ENCODE results near the gene SH3RF3. TPM values are rescaled to one million over a fixed set of nuclear protein-coding genes. Genes with fewer than 3 reads are reported as not detected.
A peak's percentile ranks its signal among the peaks of the same experiment; 100 is the strongest.

The SH3RF3 gene
- total RNA-seq, 6 donors from 2014 or later, result 4.1 to 21.0 (median 8.0) TPM

GRCh38 chr2:109126501-109126860 lies 2.5 kb upstream of the SH3RF3 start:
- Histone ChIP-seq H3K27me3 (peaks cover 0 to 10% (median 4%) of the 10 kb centered on the region in 4 donors), H3K27ac (no peak overlapping the region), H3K4me3 (no peak overlapping the region), H3K36me3 (no peaks in the 10 kb centered on the region), H3K9me3 (no peaks in the 10 kb centered on the region), H3K4me1 (peaks cover 12 to 39% (median 15%) of the 10 kb centered on the region in 4 donors)
- DNase-seq (no peak), ATAC-seq (ENCODE audit: low FRiP score in 2 of 2) (peak in 1 of 2 donors; percentile 60)
- no peak for TF ChIP-seq EP300 (IDR thresholded peaks at IDR 0.05)
- no peak for TF ChIP-seq POLR2A (IDR thresholded peaks at IDR 0.05)
- TF ChIP-seq, protein P1, sequence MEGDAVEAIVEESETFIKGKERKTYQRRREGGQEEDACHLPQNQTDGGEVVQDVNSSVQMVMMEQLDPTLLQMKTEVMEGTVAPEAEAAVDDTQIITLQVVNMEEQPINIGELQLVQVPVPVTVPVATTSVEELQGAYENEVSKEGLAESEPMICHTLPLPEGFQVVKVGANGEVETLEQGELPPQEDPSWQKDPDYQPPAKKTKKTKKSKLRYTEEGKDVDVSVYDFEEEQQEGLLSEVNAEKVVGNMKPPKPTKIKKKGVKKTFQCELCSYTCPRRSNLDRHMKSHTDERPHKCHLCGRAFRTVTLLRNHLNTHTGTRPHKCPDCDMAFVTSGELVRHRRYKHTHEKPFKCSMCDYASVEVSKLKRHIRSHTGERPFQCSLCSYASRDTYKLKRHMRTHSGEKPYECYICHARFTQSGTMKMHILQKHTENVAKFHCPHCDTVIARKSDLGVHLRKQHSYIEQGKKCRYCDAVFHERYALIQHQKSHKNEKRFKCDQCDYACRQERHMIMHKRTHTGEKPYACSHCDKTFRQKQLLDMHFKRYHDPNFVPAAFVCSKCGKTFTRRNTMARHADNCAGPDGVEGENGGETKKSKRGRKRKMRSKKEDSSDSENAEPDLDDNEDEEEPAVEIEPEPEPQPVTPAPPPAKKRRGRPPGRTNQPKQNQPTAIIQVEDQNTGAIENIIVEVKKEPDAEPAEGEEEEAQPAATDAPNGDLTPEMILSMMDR (IDR thresholded peaks at IDR 0.05), result no peak
- no peak for TF ChIP-seq POLR2AphosphoS5 (IDR thresholded peaks at IDR 0.05)
- 90% methylated on average over 5 of the region's 5 CpGs for WGBS, 2 donors

- no peaks in the 10 kb centered on the region for H3K36me3 ChIP-seq
- TF ChIP-seq EP300 (IDR thresholded peaks at IDR 0.05) (no peak), POLR2AphosphoS5 (IDR thresholded peaks at IDR 0.05) (no peak), POLR2A (IDR thresholded peaks at IDR 0.05) (no peak)
- TF ChIP-seq, protein P1 (IDR thresholded peaks at IDR 0.05), result no peak
- peaks cover 12 to 43% (median 15%) of the 10 kb centered on the region in 4 donors for H3K4me1 ChIP-seq
- H3K27ac ChIP-seq, result peak overlapping the region in 1 of 4 donors; percentile 86
- H3K4me3 ChIP-seq, result peak overlapping the region in 2 of 4 donors; percentile 66 to 75
- no peak for ATAC-seq (ENCODE audit: low FRiP score in 2 of 2)
- no peak for DNase-seq
- H3K9me3 ChIP-seq, result no peaks in the 10 kb centered on the region
- WGBS, 2 donors, result 73% methylated on average over 10 of the region's 10 CpGs
- peaks cover 0 to 10% (median 4%) of the 10 kb centered on the region in 4 donors for H3K27me3 ChIP-seq
These were observed 1.4 kb upstream of the SH3RF3 start for GRCh38 chr2:109127556-109127955.

- no peak for TF ChIP-seq EP300 (IDR thresholded peaks at IDR 0.05)
- TF ChIP-seq, protein P1 (IDR thresholded peaks at IDR 0.05), result peak; percentile 82 to 94 (median 92)
- peak in 2 of 4 donors; percentile 29 to 40 for TF ChIP-seq POLR2A (IDR thresholded peaks at IDR 0.05)
- TF ChIP-seq POLR2AphosphoS5 (IDR thresholded peaks at IDR 0.05), result peak; percentile 47 to 58
- WGBS, 2 donors, result 0 to 1% methylated on average over 18 to 44 of the region's 63 CpGs
- Histone ChIP-seq H3K36me3 (no peaks in the 10 kb centered on the region), H3K27me3 (peaks cover 0 to 10% (median 4%) of the 10 kb centered on the region in 4 donors), H3K9me3 (no peaks in the 10 kb centered on the region), H3K4me1 (peaks cover 12 to 43% (median 15%) of the 10 kb centered on the region in 4 donors), H3K27ac (peak overlapping the region; percentile 85 to 90 (median 86)), H3K4me3 (peak overlapping the region; percentile 59 to 75 (median 67))
- DNase-seq (peak; percentile 73 to 95), ATAC-seq (ENCODE audit: low FRiP score in 2 of 2) (peak; percentile 78 to 87)
These were observed 873 bp upstream of the SH3RF3 start for GRCh38 chr2:109128048-109128615.

DNA sequence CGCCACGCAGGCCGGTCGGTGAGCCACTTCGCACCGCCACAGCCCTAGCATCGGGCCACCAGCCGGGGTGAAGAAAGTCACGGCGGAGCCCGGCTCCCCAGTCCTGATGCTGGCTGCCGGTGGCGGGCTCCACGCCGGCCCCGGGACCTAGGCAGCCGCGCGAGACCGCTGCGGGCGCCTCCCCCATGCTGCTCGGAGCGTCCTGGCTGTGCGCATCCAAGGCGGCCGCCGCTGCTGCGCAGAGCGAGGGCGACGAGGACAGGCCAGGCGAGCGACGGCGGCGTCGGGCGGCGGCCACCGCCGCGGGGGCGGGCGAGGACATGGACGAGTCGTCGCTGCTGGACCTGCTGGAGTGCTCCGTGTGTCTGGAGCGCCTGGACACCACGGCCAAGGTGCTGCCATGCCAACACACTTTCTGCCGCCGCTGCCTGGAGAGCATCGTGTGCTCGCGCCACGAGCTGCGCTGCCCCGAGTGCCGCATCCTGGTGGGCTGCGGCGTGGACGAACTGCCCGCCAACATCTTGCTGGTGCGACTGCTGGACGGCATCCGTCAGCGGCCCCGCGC lies 433 bp downstream of the SH3RF3 start:
- peak overlapping the region; percentile 85 to 90 (median 86) for H3K27ac ChIP-seq
- peak in 1 of 2 donors; percentile 50 for ATAC-seq (ENCODE audit: low FRiP score in 2 of 2)
- no peaks in the 10 kb centered on the region for H3K9me3 ChIP-seq

More for the DNA sequence above, 433 bp downstream of the SH3RF3 start:
- peaks cover 12 to 43% (median 15%) of the 10 kb centered on the region in 4 donors for H3K4me1 ChIP-seq
- peak overlapping the region; percentile 59 to 75 (median 67) for H3K4me3 ChIP-seq
- H3K27me3 ChIP-seq, result peaks cover 0 to 10% (median 4%) of the 10 kb centered on the region in 4 donors
- TF ChIP-seq, protein P1 (IDR thresholded peaks at IDR 0.05), result no peak
- no peak for TF ChIP-seq POLR2AphosphoS5 (IDR thresholded peaks at IDR 0.05)
- no peak for TF ChIP-seq EP300 (IDR thresholded peaks at IDR 0.05)
- TF ChIP-seq POLR2A (IDR thresholded peaks at IDR 0.05), result no peak
- H3K36me3 ChIP-seq, result no peaks in the 10 kb centered on the region
- WGBS, 2 donors, result 2% methylated on average over 22 of the region's 70 CpGs; no CpG with 5 or more reads in 1 of the 2 donors
- peak in 1 of 2 donors; percentile 89 for DNase-seq

Data from upper lobe of left lung (tissue), 6 donors.